IPS-18a (cell line): ENCODE measurements around the gene DHRS7B.

Experiments
- H3K27ac ChIP-seq: one replicate; pipeline ENCODE4 v1.5.1; 2013; ENCODE audit warnings: low read length
- H3K27me3 ChIP-seq: one replicate; pipeline ENCODE4 v1.6.1; 2013; ENCODE audit warnings: mild to moderate bottlenecking, low read length; ENCODE audit not compliant: control insufficient read depth, insufficient read depth
- H3K36me3 ChIP-seq: one replicate; pipeline ENCODE4 v1.6.1; 2013; ENCODE audit warnings: low read depth, low read length; ENCODE audit not compliant: control insufficient read depth
- H3K4me1 ChIP-seq: one replicate; pipeline ENCODE4 v1.6.1; 2013; ENCODE audit warnings: low read depth, low read length; ENCODE audit not compliant: control insufficient read depth
- H3K4me3 ChIP-seq: one replicate; pipeline ENCODE4 v1.5.1; 2013; ENCODE audit warnings: low read length
- H3K9ac ChIP-seq: one replicate; pipeline ENCODE4 v1.6.1; 2013; ENCODE audit warnings: mild to moderate bottlenecking, low read length, moderate library complexity
- H3K9me3 ChIP-seq: one replicate; pipeline ENCODE4 v1.6.1; 2013; ENCODE audit warnings: low read depth, low read length; ENCODE audit not compliant: control insufficient read depth

Gene DHRS7B

DNA sequence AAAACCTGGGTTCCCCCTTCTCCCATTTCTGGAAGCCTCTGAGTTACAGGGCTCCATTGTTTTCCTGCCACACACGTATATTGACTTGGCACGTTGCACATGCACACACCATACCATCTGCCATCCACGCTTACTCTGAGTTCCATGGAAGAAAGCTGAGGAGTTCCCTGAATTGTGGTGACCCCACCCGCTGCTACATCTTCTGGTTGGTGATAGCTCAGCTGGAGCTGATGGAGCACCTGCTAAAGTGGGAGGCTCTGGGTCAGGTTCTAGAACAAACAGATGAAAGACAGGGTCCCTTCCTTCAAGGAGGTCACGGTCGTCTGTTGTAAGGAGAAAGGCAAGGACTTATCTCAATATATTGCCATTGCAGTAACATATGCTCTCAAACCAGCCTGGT lies 46.1 kb downstream of the DHRS7B start:
- H3K36me3 ChIP-seq = peaks cover 3% of the 10 kb centered on the region
- H3K4me3 ChIP-seq = no peak overlapping the region
- H3K9me3 ChIP-seq = no peaks in the 10 kb centered on the region
- H3K27me3 ChIP-seq = no peaks in the 10 kb centered on the region
- H3K9ac ChIP-seq = no peak overlapping the region
- no peak overlapping the region for H3K27ac ChIP-seq
- no peaks in the 10 kb centered on the region for H3K4me1 ChIP-seq

- no peak overlapping the region for H3K9ac ChIP-seq
- H3K27me3 ChIP-seq = no peaks in the 10 kb centered on the region
- no peak overlapping the region for H3K27ac ChIP-seq
- peaks cover 3% of the 10 kb centered on the region for H3K36me3 ChIP-seq
- H3K9me3 ChIP-seq = no peaks in the 10 kb centered on the region
- H3K4me3 ChIP-seq = no peak overlapping the region
- no peaks in the 10 kb centered on the region for H3K4me1 ChIP-seq
Measured at GRCh38 chr17:21173543-21173942, 46.8 kb downstream of the DHRS7B start.

- no peaks in the 10 kb centered on the region for H3K4me1 ChIP-seq
- H3K4me3 ChIP-seq = no peak overlapping the region
- H3K27ac ChIP-seq = no peak overlapping the region
- no peaks in the 10 kb centered on the region for H3K27me3 ChIP-seq
- H3K9me3 ChIP-seq = no peaks in the 10 kb centered on the region
- H3K36me3 ChIP-seq = peaks cover 3% of the 10 kb centered on the region
- H3K9ac ChIP-seq = no peak overlapping the region
Measured at GRCh38 chr17:21174186-21174585, 47.4 kb downstream of the DHRS7B start.

DNA sequence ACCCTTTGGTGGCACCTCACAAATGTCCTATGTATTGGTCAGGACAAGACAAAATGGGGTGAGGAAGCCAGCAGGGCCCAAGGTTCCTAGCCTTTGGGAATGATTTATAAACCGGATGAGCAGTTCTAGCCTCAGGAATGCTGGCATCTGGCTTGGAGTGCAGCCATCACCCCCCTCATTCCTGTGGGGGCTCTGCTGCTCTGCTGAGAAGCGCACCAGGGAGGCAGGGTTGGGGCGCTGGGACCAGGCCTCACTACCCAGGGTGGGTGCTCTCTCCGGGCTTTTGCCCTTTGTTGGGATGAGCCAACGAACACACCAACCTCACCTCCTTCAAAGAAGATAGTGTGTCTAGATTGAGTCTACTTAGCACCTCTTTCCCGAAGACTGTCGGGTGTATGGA lies 47.9 kb downstream of the DHRS7B start:
- Histone ChIP-seq H3K4me1 (no peaks in the 10 kb centered on the region), H3K9me3 (no peaks in the 10 kb centered on the region), H3K4me3 (no peak overlapping the region), H3K9ac (no peak overlapping the region), H3K36me3 (peaks cover 3% of the 10 kb centered on the region), H3K27ac (no peak overlapping the region), H3K27me3 (no peaks in the 10 kb centered on the region)

GRCh38 chr17:21176773-21177395 lies 50.1 kb downstream of the DHRS7B start:
- Histone ChIP-seq H3K36me3 (peaks cover 3% of the 10 kb centered on the region), H3K4me1 (no peaks in the 10 kb centered on the region), H3K27ac (no peak overlapping the region), H3K9ac (no peak overlapping the region), H3K27me3 (no peaks in the 10 kb centered on the region), H3K9me3 (no peaks in the 10 kb centered on the region), H3K4me3 (no peak overlapping the region)

- Histone ChIP-seq H3K27ac (no peak overlapping the region), H3K9me3 (no peaks in the 10 kb centered on the region), H3K4me3 (no peak overlapping the region), H3K27me3 (no peaks in the 10 kb centered on the region), H3K36me3 (peaks cover 3% of the 10 kb centered on the region), H3K9ac (no peak overlapping the region), H3K4me1 (no peaks in the 10 kb centered on the region)
Measured at GRCh38 chr17:21177401-21177800, 50.6 kb downstream of the DHRS7B start.

DNA sequence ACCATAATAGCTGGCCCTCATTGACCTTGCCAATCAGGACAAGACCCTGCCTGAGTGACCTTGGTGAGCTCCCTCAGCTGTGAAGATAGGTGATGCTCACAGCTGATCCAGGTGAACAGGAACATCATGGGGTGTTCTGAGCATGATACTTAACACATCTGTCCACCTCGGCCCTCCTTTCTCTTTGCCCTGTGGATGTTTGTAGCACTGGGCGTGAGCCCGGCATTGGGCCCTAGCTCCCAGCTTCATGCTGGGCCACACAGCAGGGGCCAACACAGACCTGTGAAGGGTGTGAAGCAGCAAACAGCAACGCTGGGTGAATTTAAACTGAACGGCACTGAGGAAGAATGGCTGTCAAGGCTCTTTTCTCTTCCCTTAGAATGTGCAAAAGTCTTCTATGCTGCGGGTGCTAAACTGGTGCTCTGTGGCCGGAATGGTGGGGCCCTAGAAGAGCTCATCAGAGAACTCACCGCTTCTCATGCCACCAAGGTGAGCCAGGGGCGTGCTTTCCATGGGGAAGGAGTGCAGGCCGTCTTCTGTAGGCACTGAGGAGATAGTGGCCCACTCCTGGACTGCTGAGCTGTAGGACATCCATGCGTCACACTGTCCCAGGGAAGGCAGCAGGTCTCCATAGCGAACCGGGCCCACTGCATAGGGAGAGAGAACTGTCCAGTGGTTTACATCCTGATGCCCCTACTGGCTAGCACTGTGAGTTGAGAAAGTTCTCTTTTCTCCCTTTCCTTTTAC lies 51.3 kb downstream of the DHRS7B start:
- no peaks in the 10 kb centered on the region for H3K9me3 ChIP-seq
- no peak overlapping the region for H3K27ac ChIP-seq
- H3K9ac ChIP-seq = no peak overlapping the region
- H3K27me3 ChIP-seq = no peaks in the 10 kb centered on the region
- no peak overlapping the region for H3K4me3 ChIP-seq
- no peaks in the 10 kb centered on the region for H3K4me1 ChIP-seq
- peaks cover 3% of the 10 kb centered on the region for H3K36me3 ChIP-seq

DNA sequence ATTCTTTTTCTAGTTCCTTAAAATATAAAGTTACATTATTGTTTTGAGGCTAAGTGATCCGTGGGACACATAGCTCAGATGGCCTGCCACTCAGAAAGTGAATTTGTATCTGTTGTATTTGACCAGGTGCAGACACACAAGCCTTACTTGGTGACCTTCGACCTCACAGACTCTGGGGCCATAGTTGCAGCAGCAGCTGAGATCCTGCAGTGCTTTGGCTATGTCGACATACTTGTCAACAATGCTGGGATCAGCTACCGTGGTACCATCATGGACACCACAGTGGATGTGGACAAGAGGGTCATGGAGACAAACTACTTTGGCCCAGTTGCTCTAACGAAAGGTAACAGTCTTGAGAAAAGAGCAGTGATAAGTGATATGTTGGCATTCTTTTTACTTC lies 56.7 kb downstream of the DHRS7B start:
- Histone ChIP-seq H3K27me3 (no peaks in the 10 kb centered on the region), H3K9me3 (no peaks in the 10 kb centered on the region), H3K27ac (no peak overlapping the region), H3K4me3 (no peak overlapping the region), H3K4me1 (no peaks in the 10 kb centered on the region), H3K36me3 (peaks cover 10% of the 10 kb centered on the region), H3K9ac (no peak overlapping the region)

GRCh38 chr17:21184570-21184969 lies 57.8 kb downstream of the DHRS7B start:
- peaks cover 10% of the 10 kb centered on the region for H3K36me3 ChIP-seq
- H3K27ac ChIP-seq = no peak overlapping the region
- H3K4me3 ChIP-seq = no peak overlapping the region
- no peaks in the 10 kb centered on the region for H3K9me3 ChIP-seq
- no peaks in the 10 kb centered on the region for H3K27me3 ChIP-seq
- H3K9ac ChIP-seq = no peak overlapping the region
- H3K4me1 ChIP-seq = no peaks in the 10 kb centered on the region

- Histone ChIP-seq H3K9me3 (no peaks in the 10 kb centered on the region), H3K9ac (no peak overlapping the region), H3K36me3 (peaks cover 10% of the 10 kb centered on the region), H3K4me1 (no peaks in the 10 kb centered on the region), H3K4me3 (no peak overlapping the region), H3K27ac (no peak overlapping the region), H3K27me3 (no peaks in the 10 kb centered on the region)
Measured at GRCh38 chr17:21185061-21185460, 58.3 kb downstream of the DHRS7B start.

DNA sequence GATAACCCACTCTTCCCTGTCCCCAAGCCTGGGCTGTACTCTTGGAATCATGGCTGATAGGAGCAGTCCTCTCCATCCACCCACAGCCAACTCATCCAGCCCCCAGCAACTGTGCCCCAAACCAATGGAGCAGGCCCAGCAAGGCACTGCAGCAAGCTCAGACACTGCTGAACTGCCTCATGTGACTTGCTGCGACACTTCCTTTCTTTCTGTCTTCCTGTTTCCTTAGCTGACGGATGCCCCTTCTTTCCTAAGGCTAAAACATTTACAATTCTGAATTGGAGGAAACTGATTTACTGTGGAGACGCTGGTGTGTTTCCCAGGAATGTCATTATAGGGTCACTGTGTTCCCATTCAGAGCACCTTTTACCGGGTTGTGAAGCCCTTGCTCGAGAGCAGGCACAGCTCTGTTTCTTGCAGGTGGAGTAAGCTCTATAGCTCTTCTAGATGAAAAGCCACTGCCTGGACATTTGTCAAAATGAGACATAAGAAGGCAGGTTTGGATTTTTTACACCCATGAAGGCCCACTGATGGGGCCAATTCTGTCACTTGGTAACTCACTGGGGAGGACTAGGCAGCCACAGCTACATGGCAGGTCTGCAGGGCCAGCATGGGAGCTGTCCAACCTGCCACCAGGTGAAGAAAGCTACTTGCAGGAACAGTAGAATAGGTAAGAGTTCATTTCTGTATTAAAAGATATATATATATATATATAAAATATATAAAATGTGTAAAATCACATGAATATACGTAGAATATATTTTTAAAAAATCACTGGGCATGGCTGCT lies 59.8 kb downstream of the DHRS7B start:
- Histone ChIP-seq H3K27me3 (no peaks in the 10 kb centered on the region), H3K4me1 (no peaks in the 10 kb centered on the region), H3K36me3 (peaks cover 10% of the 10 kb centered on the region), H3K27ac (no peak overlapping the region), H3K9ac (no peak overlapping the region), H3K9me3 (no peaks in the 10 kb centered on the region), H3K4me3 (no peak overlapping the region)
